ENCODE data around the gene SH3YL1.

- no peak for TF ChIP-seq EZH2phosphoT487 (IDR thresholded peaks at IDR 0.05; ENCODE audit: low read length)
- TF ChIP-seq CTCF (IDR thresholded peaks at IDR 0.05; ENCODE audit: low read length): no peak
- no peak for TF ChIP-seq EZH2 (optimal IDR thresholded peaks at IDR 0.05; ENCODE audit: low read depth, low read length)
Observed at GRCh38 chr2:258933-259332, 4.9 kb downstream of the SH3YL1 start.

All from MM.1S (cell line).